GM23338 (cell line): ENCODE measurements around the gene CLASP2.
"Not testable (repeated sequence)": the region's sequence is repeated elsewhere in the genome, so short reads cannot be mapped to it uniquely, and the experiment has no call there.

ENCODE experiments used
- CREB1 ChIP-seq: fragments of 250-450 bp; sonication (Bioruptor Pico); IDR thresholded peaks from 2 replicates; pipeline ENCODE4 v1.5.0; 2020; ENCODE audit warnings: low read depth, mild to moderate bottlenecking, moderate library complexity
- EZH2 ChIP-seq: fragments of 200-600 bp; sonication (generic); IDR thresholded peaks from one replicate; pipeline ENCODE4 v1.8.0; 2017; ENCODE audit warnings: antibody characterized with exemption, mild to moderate bottlenecking, low read depth; ENCODE audit not compliant: unreplicated experiment
- EZH2phosphoT487 ChIP-seq: fragments of 200-600 bp; sonication (generic); IDR thresholded peaks from one replicate; pipeline ENCODE4 v1.8.1; 2018; ENCODE audit warnings: antibody characterized with exemption; ENCODE audit not compliant: unreplicated experiment
- JUNB ChIP-seq: IDR thresholded peaks from one replicate; pipeline ENCODE4 v1.6.1; 2016; ENCODE audit warnings: antibody characterized with exemption; ENCODE audit not compliant: unreplicated experiment
- NANOG ChIP-seq: IDR thresholded peaks from 2 replicates; pipeline ENCODE4 v1.6.1; 2016; ENCODE audit warnings: antibody characterized with exemption, borderline replicate concordance
- POLR2AphosphoS5 ChIP-seq: IDR thresholded peaks from 2 replicates; pipeline ENCODE4 v1.6.1; 2016; ENCODE audit warnings: antibody characterized with exemption, low read depth
- STAT1 ChIP-seq: IDR thresholded peaks from one replicate; pipeline ENCODE4 v1.6.1; 2016; ENCODE audit warnings: antibody characterized with exemption; ENCODE audit not compliant: unreplicated experiment
- ZNF114 ChIP-seq: fragments of 250-450 bp; sonication (Bioruptor Pico); IDR thresholded peaks from 2 replicates; pipeline ENCODE4 v1.5.0; 2020; ENCODE audit warnings: mild to moderate bottlenecking, moderate library complexity
- ZNF331 ChIP-seq: fragments of 250-450 bp; sonication (Bioruptor Pico); IDR thresholded peaks from 2 replicates; pipeline ENCODE4 v1.5.0; 2020; ENCODE audit warnings: low read depth, mild to moderate bottlenecking, moderate library complexity
- TF ChIP-seq, protein P1 (sequence below), 2 experiments: fragments of 200-600 bp in 1 of 2; sonication (generic) in 1 of 2; conservative IDR thresholded peaks; 2 replicates each; pipeline versions ENCODE4 v1.5.1 to v1.6.1; 2016 to 2017; ENCODE audit warnings: antibody characterized with exemption in 2 of 2, low read depth in 2 of 2, mild to moderate bottlenecking in 2 of 2, moderate library complexity in 1 of 2
- TF ChIP-seq, protein P2 (sequence below): IDR thresholded peaks from one replicate; pipeline ENCODE4 v1.6.1; 2018; ENCODE audit warnings: antibody characterized with exemption; ENCODE audit not compliant: unreplicated experiment
- TF ChIP-seq, protein P3 (sequence below): IDR thresholded peaks from 2 replicates; pipeline ENCODE4 v1.6.1; 2016; ENCODE audit warnings: antibody characterized with exemption

DNA sequence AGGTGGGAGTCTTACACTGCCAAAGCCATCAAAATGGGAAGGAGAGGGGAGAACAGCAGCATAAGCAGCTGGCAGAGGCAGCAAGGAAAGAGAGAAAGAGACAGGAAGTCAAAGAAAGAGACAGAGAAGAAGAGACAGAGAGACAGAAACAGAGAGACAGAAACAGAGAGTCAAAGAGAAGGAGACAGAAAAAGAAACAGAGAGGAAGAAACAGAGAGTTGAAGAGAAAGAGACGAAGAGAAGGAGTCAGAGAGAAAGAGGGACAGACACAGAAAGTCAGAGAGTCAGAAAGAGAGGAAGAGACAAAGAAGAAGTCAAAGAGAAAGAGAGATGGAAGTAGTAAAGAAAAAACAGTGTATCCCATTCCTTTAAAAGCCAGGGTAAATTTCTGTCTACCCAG, 266.1 kb downstream of the CLASP2 start:
- TF ChIP-seq, protein P1, sequence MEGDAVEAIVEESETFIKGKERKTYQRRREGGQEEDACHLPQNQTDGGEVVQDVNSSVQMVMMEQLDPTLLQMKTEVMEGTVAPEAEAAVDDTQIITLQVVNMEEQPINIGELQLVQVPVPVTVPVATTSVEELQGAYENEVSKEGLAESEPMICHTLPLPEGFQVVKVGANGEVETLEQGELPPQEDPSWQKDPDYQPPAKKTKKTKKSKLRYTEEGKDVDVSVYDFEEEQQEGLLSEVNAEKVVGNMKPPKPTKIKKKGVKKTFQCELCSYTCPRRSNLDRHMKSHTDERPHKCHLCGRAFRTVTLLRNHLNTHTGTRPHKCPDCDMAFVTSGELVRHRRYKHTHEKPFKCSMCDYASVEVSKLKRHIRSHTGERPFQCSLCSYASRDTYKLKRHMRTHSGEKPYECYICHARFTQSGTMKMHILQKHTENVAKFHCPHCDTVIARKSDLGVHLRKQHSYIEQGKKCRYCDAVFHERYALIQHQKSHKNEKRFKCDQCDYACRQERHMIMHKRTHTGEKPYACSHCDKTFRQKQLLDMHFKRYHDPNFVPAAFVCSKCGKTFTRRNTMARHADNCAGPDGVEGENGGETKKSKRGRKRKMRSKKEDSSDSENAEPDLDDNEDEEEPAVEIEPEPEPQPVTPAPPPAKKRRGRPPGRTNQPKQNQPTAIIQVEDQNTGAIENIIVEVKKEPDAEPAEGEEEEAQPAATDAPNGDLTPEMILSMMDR (conservative IDR thresholded peaks at IDR 0.05; ENCODE audit: low read depth in 2 of 2), result not testable (repeated sequence)
- TF ChIP-seq ZNF114 (CRISPR knock-in tag); EZH2; POLR2AphosphoS5; EZH2phosphoT487; CREB1 (CRISPR knock-in tag); JUNB; STAT1; ZNF331 (CRISPR knock-in tag); NANOG: not testable (repeated sequence)
- TF ChIP-seq, protein P2, sequence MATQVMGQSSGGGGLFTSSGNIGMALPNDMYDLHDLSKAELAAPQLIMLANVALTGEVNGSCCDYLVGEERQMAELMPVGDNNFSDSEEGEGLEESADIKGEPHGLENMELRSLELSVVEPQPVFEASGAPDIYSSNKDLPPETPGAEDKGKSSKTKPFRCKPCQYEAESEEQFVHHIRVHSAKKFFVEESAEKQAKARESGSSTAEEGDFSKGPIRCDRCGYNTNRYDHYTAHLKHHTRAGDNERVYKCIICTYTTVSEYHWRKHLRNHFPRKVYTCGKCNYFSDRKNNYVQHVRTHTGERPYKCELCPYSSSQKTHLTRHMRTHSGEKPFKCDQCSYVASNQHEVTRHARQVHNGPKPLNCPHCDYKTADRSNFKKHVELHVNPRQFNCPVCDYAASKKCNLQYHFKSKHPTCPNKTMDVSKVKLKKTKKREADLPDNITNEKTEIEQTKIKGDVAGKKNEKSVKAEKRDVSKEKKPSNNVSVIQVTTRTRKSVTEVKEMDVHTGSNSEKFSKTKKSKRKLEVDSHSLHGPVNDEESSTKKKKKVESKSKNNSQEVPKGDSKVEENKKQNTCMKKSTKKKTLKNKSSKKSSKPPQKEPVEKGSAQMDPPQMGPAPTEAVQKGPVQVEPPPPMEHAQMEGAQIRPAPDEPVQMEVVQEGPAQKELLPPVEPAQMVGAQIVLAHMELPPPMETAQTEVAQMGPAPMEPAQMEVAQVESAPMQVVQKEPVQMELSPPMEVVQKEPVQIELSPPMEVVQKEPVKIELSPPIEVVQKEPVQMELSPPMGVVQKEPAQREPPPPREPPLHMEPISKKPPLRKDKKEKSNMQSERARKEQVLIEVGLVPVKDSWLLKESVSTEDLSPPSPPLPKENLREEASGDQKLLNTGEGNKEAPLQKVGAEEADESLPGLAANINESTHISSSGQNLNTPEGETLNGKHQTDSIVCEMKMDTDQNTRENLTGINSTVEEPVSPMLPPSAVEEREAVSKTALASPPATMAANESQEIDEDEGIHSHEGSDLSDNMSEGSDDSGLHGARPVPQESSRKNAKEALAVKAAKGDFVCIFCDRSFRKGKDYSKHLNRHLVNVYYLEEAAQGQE, result not testable (repeated sequence)
- TF ChIP-seq, protein P3, sequence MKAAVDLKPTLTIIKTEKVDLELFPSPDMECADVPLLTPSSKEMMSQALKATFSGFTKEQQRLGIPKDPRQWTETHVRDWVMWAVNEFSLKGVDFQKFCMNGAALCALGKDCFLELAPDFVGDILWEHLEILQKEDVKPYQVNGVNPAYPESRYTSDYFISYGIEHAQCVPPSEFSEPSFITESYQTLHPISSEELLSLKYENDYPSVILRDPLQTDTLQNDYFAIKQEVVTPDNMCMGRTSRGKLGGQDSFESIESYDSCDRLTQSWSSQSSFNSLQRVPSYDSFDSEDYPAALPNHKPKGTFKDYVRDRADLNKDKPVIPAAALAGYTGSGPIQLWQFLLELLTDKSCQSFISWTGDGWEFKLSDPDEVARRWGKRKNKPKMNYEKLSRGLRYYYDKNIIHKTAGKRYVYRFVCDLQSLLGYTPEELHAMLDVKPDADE, result not testable (repeated sequence)
